Parathyroid adenoma (tissue), 2 donors: Measurements from ENCODE around the gene GNLY.

Source experiments
- H2AFZ ChIP-seq: fragments of 300-600 bp; sonication (generic); one replicate; pipeline ENCODE4 v1.7.0; 2017; ENCODE audit warnings: antibody characterized with exemption, mild to moderate bottlenecking
- H3K27ac ChIP-seq: fragments of 300-600 bp; sonication (generic); one replicate; pipeline ENCODE4 v1.7.0; 2017
- H3K27me3 ChIP-seq: fragments of 300-600 bp; sonication (generic); one replicate; pipeline ENCODE4 v1.7.0; 2017; ENCODE audit warnings: low read length; ENCODE audit not compliant: control insufficient read depth, insufficient read depth
- H3K36me3 ChIP-seq: fragments of 300-600 bp; sonication (generic); one replicate; pipeline ENCODE4 v1.7.0; 2017; ENCODE audit warnings: low read length; ENCODE audit not compliant: control insufficient read depth, insufficient read depth
- H3K4me1 ChIP-seq: fragments of 300-600 bp; sonication (generic); one replicate; pipeline ENCODE4 v1.7.0; 2017; ENCODE audit warnings: control low read depth
- H3K4me2 ChIP-seq: fragments of 300-600 bp; sonication (generic); one replicate; pipeline ENCODE4 v1.7.0; 2017; ENCODE audit warnings: low read length
- H3K4me3 ChIP-seq: fragments of 300-600 bp; sonication (generic); one replicate; pipeline ENCODE4 v1.7.0; 2017; ENCODE audit warnings: low read depth, low read length
- H3K79me2 ChIP-seq: fragments of 300-600 bp; sonication (generic); one replicate; pipeline ENCODE4 v1.7.0; 2017; ENCODE audit warnings: control low read depth
- H3K9ac ChIP-seq: fragments of 300-600 bp; sonication (generic); one replicate; pipeline ENCODE4 v1.7.0; 2017; ENCODE audit warnings: mild to moderate bottlenecking
- H3K9me3 ChIP-seq: fragments of 300-600 bp; sonication (generic); one replicate; pipeline ENCODE4 v1.7.0; 2017; ENCODE audit warnings: low read length; ENCODE audit not compliant: control insufficient read depth
- CTCF ChIP-seq: fragments of 300-600 bp; sonication (generic); IDR thresholded peaks from one replicate; pipeline ENCODE4 v1.7.0; 2017; ENCODE audit warnings: antibody characterized with exemption, mild to moderate bottlenecking
- donor health status: primary hyperparathyroidism.

Gene GNLY

GRCh38 chr2:85734942-85735608 is 40.9 kb downstream of the GNLY start:
- Histone ChIP-seq H3K4me2 (no peak overlapping the region), H3K9ac (no peak overlapping the region), H3K27ac (no peak overlapping the region), H3K27me3 (no peaks in the 10 kb centered on the region), H3K36me3 (no peaks in the 10 kb centered on the region), H3K9me3 (no peaks in the 10 kb centered on the region), H3K4me1 (no peaks in the 10 kb centered on the region), H2AFZ (no peak overlapping the region), H3K4me3 (no peak overlapping the region), H3K79me2 (no peaks in the 10 kb centered on the region)
- TF ChIP-seq CTCF, result no peak

GRCh38 chr2:85735691-85736090 is 41.5 kb downstream of the GNLY start:
- H3K4me3 ChIP-seq, result no peak overlapping the region
- no peak overlapping the region for H3K27ac ChIP-seq
- no peaks in the 10 kb centered on the region for H3K4me1 ChIP-seq
- TF ChIP-seq CTCF, result no peak
- H3K9me3 ChIP-seq, result no peaks in the 10 kb centered on the region
- H3K36me3 ChIP-seq, result no peaks in the 10 kb centered on the region
- no peaks in the 10 kb centered on the region for H3K27me3 ChIP-seq
- H3K4me2 ChIP-seq, result no peak overlapping the region
- no peak overlapping the region for H2AFZ ChIP-seq
- H3K79me2 ChIP-seq, result no peaks in the 10 kb centered on the region
- no peak overlapping the region for H3K9ac ChIP-seq

- no peak for TF ChIP-seq CTCF
- Histone ChIP-seq H3K4me1 (peaks cover under 1% of the 10 kb centered on the region), H3K36me3 (no peaks in the 10 kb centered on the region), H2AFZ (no peak overlapping the region), H3K4me3 (no peak overlapping the region), H3K79me2 (no peaks in the 10 kb centered on the region), H3K9ac (no peak overlapping the region), H3K9me3 (no peaks in the 10 kb centered on the region), H3K4me2 (no peak overlapping the region), H3K27ac (no peak overlapping the region), H3K27me3 (no peaks in the 10 kb centered on the region)
Measured at GRCh38 chr2:85736456-85737355, 42.5 kb downstream of the GNLY start.

- Histone ChIP-seq H3K27ac (peak overlapping the region; percentile 8), H3K27me3 (no peaks in the 10 kb centered on the region), H3K9ac (no peak overlapping the region), H3K79me2 (no peaks in the 10 kb centered on the region), H2AFZ (no peak overlapping the region), H3K4me3 (no peak overlapping the region), H3K9me3 (no peaks in the 10 kb centered on the region), H3K4me1 (peaks cover 6% of the 10 kb centered on the region), H3K36me3 (no peaks in the 10 kb centered on the region), H3K4me2 (no peak overlapping the region)
- TF ChIP-seq CTCF, result no peak
Measured at GRCh38 chr2:85737481-85737880, 43.3 kb downstream of the GNLY start.
